Measurements from ENCODE around the gene VPS13A. TPM values are rescaled to one million over a fixed set of nuclear protein-coding genes. Genes with fewer than 3 reads are reported as not detected.

The VPS13A gene
- total and polyA plus RNA-seq, 2 of the 13 experiments (the other 11 are each of a cell fraction or from before 2014, with no cell fraction given): 20.4 to 20.7 TPM

GRCh38 chr9:77170991-77171699 lies 6.2 kb upstream of the VPS13A start (continued):
- peak; percentile 85; the same call in 1 of the 2 replicates for TF ChIP-seq CREM (IDR thresholded peaks at IDR 0.05)
- TF ChIP-seq CREM (CRISPR knock-in tag; IDR thresholded peaks at IDR 0.05): no peak
- peak; percentile 91 for TF ChIP-seq ZNF317 (CRISPR knock-in tag; IDR thresholded peaks at IDR 0.05)
- TF ChIP-seq FOSL1 (CRISPR knock-in tag; IDR thresholded peaks at IDR 0.05; ENCODE audit: borderline replicate concordance): peak; percentile 30; the same call in 1 of the 2 replicates
- TF ChIP-seq FOXJ3 (CRISPR knock-in tag; IDR thresholded peaks at IDR 0.05; ENCODE audit: borderline replicate concordance): peak; percentile 95
- TF ChIP-seq ZNF629 (CRISPR knock-in tag; conservative IDR thresholded peaks at IDR 0.05): no peak; the same call in 1 of the 2 replicates
- TF ChIP-seq NFIB (CRISPR knock-in tag; IDR thresholded peaks at IDR 0.05; ENCODE audit: borderline replicate concordance): no peak
- peak; percentile 80 for TF ChIP-seq POGZ (CRISPR knock-in tag; IDR thresholded peaks at IDR 0.05)
- TF ChIP-seq, protein P1, sequence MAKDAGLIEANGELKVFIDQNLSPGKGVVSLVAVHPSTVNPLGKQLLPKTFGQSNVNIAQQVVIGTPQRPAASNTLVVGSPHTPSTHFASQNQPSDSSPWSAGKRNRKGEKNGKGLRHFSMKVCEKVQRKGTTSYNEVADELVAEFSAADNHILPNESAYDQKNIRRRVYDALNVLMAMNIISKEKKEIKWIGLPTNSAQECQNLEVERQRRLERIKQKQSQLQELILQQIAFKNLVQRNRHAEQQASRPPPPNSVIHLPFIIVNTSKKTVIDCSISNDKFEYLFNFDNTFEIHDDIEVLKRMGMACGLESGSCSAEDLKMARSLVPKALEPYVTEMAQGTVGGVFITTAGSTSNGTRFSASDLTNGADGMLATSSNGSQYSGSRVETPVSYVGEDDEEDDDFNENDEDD (CRISPR knock-in tag; IDR thresholded peaks at IDR 0.05; ENCODE audit: borderline replicate concordance): peak; percentile 26; the same call in 1 of the 2 replicates
- peak; percentile 100 for TF ChIP-seq HMG20B (CRISPR knock-in tag; conservative IDR thresholded peaks at IDR 0.05)
- TF ChIP-seq ARNT2 (CRISPR knock-in tag; IDR thresholded peaks at IDR 0.05; ENCODE audit: low read depth): 0 out of 2 replicates have a peak, but pooled peaks have one; percentile 27
- peak; percentile 21; the same call in 1 of the 2 replicates for TF ChIP-seq ZNF441 (CRISPR knock-in tag; IDR thresholded peaks at IDR 0.05; ENCODE audit: borderline replicate concordance)
- TF ChIP-seq GZF1 (CRISPR knock-in tag; IDR thresholded peaks at IDR 0.05): peak; percentile 19; the same call in 1 of the 2 replicates
- TF ChIP-seq JARID2 (CRISPR knock-in tag; IDR thresholded peaks at IDR 0.05; ENCODE audit: insufficient replicate concordance): no peak
- TF ChIP-seq, protein P2, sequence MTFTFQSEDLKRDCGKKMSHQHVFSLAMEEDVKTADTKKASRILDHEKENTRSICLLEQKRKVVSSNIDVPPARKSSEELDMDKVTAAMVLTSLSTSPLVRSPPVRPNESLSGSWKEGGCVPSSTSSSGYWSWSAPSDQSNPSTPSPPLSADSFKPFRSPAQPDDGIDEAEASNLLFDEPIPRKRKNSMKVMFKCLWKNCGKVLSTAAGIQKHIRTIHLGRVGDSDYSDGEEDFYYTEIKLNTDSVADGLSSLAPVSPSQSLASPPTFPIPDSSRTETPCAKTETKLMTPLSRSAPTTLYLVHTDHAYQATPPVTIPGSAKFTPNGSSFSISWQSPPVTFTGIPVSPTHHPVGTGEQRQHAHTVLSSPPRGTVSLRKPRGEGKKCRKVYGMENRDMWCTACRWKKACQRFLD (CRISPR knock-in tag; IDR thresholded peaks at IDR 0.05; ENCODE audit: borderline replicate concordance): peak; percentile 58; the same call in 1 of the 2 replicates
- TF ChIP-seq TEAD3 (CRISPR knock-in tag; optimal IDR thresholded peaks at IDR 0.05; ENCODE audit: borderline replicate concordance): peak; percentile 76
- peak; percentile 83; the same call in 1 of the 2 replicates for TF ChIP-seq ZNF644 (CRISPR knock-in tag; IDR thresholded peaks at IDR 0.05; ENCODE audit: low read depth)
- no peak for TF ChIP-seq SMAD9 (CRISPR knock-in tag; IDR thresholded peaks at IDR 0.05)
- peak; percentile 97 for TF ChIP-seq ZBTB7A (CRISPR knock-in tag; IDR thresholded peaks at IDR 0.05)
- no peak for TF ChIP-seq HNRNPK (IDR thresholded peaks at IDR 0.05; ENCODE audit: low read depth, low read length, poor library complexity, severe bottlenecking)
- TF ChIP-seq ZBTB21 (CRISPR knock-in tag; IDR thresholded peaks at IDR 0.05): 0 out of 2 replicates have a peak, but pooled peaks have one; percentile 55
- TF ChIP-seq IRF2 (CRISPR knock-in tag; IDR thresholded peaks at IDR 0.05): peak; percentile 89
- TF ChIP-seq, protein P3, sequence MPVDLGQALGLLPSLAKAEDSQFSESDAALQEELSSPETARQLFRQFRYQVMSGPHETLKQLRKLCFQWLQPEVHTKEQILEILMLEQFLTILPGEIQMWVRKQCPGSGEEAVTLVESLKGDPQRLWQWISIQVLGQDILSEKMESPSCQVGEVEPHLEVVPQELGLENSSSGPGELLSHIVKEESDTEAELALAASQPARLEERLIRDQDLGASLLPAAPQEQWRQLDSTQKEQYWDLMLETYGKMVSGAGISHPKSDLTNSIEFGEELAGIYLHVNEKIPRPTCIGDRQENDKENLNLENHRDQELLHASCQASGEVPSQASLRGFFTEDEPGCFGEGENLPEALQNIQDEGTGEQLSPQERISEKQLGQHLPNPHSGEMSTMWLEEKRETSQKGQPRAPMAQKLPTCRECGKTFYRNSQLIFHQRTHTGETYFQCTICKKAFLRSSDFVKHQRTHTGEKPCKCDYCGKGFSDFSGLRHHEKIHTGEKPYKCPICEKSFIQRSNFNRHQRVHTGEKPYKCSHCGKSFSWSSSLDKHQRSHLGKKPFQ (CRISPR knock-in tag; IDR thresholded peaks at IDR 0.05; ENCODE audit: insufficient replicate concordance): peak; percentile 74
- TF ChIP-seq, protein P4, sequence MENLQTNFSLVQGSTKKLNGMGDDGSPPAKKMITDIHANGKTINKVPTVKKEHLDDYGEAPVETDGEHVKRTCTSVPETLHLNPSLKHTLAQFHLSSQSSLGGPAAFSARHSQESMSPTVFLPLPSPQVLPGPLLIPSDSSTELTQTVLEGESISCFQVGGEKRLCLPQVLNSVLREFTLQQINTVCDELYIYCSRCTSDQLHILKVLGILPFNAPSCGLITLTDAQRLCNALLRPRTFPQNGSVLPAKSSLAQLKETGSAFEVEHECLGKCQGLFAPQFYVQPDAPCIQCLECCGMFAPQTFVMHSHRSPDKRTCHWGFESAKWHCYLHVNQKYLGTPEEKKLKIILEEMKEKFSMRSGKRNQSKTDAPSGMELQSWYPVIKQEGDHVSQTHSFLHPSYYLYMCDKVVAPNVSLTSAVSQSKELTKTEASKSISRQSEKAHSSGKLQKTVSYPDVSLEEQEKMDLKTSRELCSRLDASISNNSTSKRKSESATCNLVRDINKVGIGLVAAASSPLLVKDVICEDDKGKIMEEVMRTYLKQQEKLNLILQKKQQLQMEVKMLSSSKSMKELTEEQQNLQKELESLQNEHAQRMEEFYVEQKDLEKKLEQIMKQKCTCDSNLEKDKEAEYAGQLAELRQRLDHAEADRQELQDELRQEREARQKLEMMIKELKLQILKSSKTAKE (CRISPR knock-in tag; IDR thresholded peaks at IDR 0.05; ENCODE audit: borderline replicate concordance): peak; percentile 69

Measured in HepG2 (cell line).